ENCODE data around the gene PARD3B. TPM values are rescaled to one million over a fixed set of nuclear protein-coding genes. Genes with fewer than 3 reads are reported as not detected.

PARD3B gene
- total and polyA plus RNA-seq, 2 experiments from 2014 or later: 4.3 to 8.5 TPM

DNA sequence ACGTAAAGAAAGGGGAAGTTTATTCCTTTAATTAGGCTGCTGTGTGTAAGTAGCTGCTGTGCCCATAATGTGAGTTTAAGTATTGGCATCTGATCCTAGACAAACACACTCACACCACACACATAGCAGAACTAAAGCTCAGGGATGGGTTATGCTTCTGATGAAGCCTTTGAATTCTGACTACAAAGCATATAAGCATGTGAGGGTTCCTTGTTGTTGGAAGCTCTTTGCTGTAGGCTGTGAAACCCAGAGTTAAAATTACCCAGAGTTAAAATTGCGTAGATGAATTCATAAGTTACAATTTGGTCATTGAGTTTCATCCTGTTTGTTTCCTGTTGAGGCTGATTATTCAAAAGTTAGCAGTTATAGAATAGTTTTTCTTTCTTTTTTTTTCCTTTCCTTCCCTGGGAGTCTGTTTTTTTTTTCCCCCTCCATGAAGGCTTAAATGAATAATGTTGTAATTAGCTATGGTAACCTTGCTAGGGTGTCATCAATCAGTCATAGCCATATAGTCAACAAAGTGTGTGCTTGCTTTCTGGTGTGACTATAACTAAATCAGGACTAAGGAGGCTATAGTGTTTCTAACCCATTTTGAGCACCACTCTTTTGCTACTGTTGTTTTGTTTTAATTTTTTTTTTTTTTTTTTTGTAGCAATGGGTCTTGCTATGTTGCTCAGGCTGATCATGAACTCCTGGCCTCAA lies 426.1 kb downstream of the PARD3B start:
- Histone ChIP-seq H3K36me3 (no peaks in the 10 kb centered on the region), H3K4me3 (no peak overlapping the region), H3K27ac (no peak overlapping the region), H3K9me3 (ENCODE audit: low read depth) (no peaks in the 10 kb centered on the region), H3K27me3 (no peaks in the 10 kb centered on the region), H3K4me1 (ENCODE audit: low read depth) (peaks cover 19% of the 10 kb centered on the region)
- TF ChIP-seq CTCF (IDR thresholded peaks at IDR 0.05; ENCODE audit: low read depth, low read length): no peak
- DNase-seq (ENCODE audit: low read depth in 1 of 2, low spot score in 1 of 2): no peak

GRCh38 chr2:204972161-204972560 lies 426.9 kb downstream of the PARD3B start:
- H3K4me3 ChIP-seq: no peak overlapping the region
- no peaks in the 10 kb centered on the region for H3K27me3 ChIP-seq
- no peak overlapping the region for H3K27ac ChIP-seq
- no peak for DNase-seq (ENCODE audit: low read depth in 1 of 2, low spot score in 1 of 2)
- no peaks in the 10 kb centered on the region for H3K36me3 ChIP-seq
- H3K4me1 ChIP-seq (ENCODE audit: low read depth): peaks cover 19% of the 10 kb centered on the region
- no peaks in the 10 kb centered on the region for H3K9me3 ChIP-seq (ENCODE audit: low read depth)
- no peak for TF ChIP-seq CTCF (IDR thresholded peaks at IDR 0.05; ENCODE audit: low read depth, low read length)

DNA sequence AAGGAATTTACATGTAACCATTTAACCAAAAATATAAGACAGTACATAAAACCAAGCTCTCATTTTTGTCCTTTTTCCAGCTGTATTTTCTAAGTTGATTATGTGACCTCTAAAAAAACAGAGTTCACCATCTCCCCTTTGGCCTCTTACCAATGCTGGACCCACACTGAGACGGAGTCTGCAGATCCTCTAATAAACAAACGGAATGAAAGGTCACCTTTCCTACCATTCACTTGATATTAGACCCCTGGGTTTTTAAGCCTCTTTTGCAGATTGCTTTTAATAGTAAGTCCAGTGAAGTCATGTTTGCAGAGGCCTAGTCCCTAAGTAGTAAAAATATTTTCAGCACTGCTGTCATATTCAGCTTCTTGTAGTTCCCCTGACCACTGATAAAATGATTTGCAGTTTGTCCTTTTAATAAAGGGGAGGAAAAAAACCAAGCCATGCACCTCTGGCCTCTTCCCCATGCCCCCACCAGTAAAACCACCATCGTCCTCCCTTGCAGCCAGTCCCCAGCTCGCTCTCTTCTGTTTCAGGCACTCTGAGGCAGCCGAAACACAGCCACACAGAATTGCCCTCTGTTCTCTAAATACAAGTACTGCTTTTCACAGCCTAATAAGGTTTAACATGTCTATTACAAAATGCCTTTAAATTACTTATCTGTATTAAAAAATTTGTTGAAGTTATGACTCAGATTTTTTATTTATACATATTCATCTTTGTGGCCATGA lies 427.5 kb downstream of the PARD3B start:
- peak in 1 of 2 donors; percentile 28 for DNase-seq (ENCODE audit: low read depth in 1 of 2, low spot score in 1 of 2)
- H3K27ac ChIP-seq: peak overlapping the region; percentile 77
- no peaks in the 10 kb centered on the region for H3K9me3 ChIP-seq (ENCODE audit: low read depth)
- no peak overlapping the region for H3K4me3 ChIP-seq
- no peaks in the 10 kb centered on the region for H3K36me3 ChIP-seq
- TF ChIP-seq CTCF (IDR thresholded peaks at IDR 0.05; ENCODE audit: low read depth, low read length): no peak
- H3K27me3 ChIP-seq: no peaks in the 10 kb centered on the region
- H3K4me1 ChIP-seq (ENCODE audit: low read depth): peaks cover 19% of the 10 kb centered on the region

DNA sequence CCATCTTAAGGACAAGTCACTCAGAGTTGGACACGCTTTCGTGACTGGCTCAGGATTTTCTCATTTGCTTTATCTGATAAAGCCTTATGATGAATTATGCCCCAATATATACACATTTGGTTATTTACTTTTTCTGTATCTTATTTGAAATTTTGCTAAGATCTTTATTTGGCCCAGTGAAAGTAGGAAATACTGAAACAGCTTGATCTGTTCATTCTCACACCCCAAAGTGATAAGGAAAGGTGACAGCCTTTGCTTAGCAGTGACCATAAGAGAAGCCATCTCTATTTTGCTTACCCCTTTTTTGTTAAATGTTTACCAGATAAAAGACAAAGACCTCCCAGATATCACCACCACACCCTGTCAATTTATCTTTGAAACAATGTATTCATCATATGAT lies 428.3 kb downstream of the PARD3B start:
- DNase-seq (ENCODE audit: low read depth in 1 of 2, low spot score in 1 of 2): no peak
- H3K4me1 ChIP-seq (ENCODE audit: low read depth): peaks cover 19% of the 10 kb centered on the region
- TF ChIP-seq CTCF (IDR thresholded peaks at IDR 0.05; ENCODE audit: low read depth, low read length): no peak
- H3K9me3 ChIP-seq (ENCODE audit: low read depth): no peaks in the 10 kb centered on the region
- H3K27me3 ChIP-seq: no peaks in the 10 kb centered on the region
- H3K27ac ChIP-seq: peak overlapping the region; percentile 77
- H3K4me3 ChIP-seq: no peak overlapping the region
- H3K36me3 ChIP-seq: no peaks in the 10 kb centered on the region

GRCh38 chr2:204974487-204974886 lies 429.2 kb downstream of the PARD3B start:
- no peak for DNase-seq (ENCODE audit: low read depth in 1 of 2, low spot score in 1 of 2)
- Histone ChIP-seq H3K27ac (no peak overlapping the region), H3K4me1 (ENCODE audit: low read depth) (peaks cover 19% of the 10 kb centered on the region), H3K4me3 (no peak overlapping the region), H3K9me3 (ENCODE audit: low read depth) (no peaks in the 10 kb centered on the region), H3K36me3 (no peaks in the 10 kb centered on the region), H3K27me3 (no peaks in the 10 kb centered on the region)
- no peak for TF ChIP-seq CTCF (IDR thresholded peaks at IDR 0.05; ENCODE audit: low read depth, low read length)
